ENCODE data around the gene MBTD1. TPM values are rescaled to one million over a fixed set of nuclear protein-coding genes. Genes with fewer than 3 reads are reported as not detected.
A peak's percentile ranks its signal among the peaks of the same experiment; 100 is the strongest.

Gene MBTD1
- total and polyA plus RNA-seq, 10 of the 15 experiments (the other 5 are each of a cell fraction or from before 2014, with no cell fraction given) = 1.3 to 16.7 (median 9.5) TPM

DNA sequence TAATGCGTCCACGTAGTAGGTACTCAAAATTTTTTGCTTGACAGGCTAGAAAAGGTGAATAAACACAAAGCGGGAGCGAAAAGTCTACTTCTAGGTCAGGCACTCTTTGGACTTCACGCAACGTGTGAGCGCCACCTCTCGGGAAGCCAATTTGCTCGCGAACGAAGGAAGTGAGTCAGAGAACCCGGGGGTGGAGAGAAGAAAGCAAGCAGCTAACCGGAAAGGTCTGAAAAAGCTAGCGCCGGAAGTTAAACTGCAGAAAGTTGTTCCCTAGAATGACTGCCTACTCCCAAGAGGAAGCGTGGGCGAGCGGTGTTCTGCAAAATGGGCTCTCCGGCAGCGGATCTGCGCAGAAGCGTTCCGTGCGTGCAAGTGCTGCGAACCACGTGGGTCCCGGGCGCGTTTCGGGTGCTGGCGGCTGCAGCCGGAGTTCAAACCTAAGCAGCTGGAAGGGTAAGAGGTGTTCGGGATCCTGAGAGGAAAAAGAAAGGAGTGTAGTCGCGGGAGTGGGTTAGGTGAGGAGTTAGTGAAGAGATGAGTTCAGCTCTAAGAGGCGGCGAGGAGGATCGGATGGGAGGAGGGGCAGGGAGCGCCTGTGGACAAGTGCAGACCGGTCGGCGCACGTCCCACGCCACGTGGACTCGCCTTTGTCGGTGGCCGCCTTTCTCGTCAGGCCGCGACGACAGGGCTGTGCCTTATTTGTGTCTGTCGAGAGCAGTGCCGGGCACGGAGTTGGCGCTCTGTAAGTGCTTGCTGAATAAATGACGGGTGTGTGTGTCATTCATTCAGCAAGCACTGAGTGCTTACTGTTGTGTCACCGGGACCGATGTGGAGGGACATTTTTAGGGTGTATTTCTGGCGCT is 106.4 kb downstream of the MBTD1 start, which contains the start of gene NME1 (continued):
- peak; percentile 39; the same call in 1 of the 2 replicates for TF ChIP-seq BMI1 (IDR thresholded peaks at IDR 0.05; ENCODE audit: borderline replicate concordance)
- no peak for TF ChIP-seq YBX1 (IDR thresholded peaks at IDR 0.05)
- TF ChIP-seq FOXK2 (IDR thresholded peaks at IDR 0.05) = peak; percentile 85
- peak; percentile 86 for TF ChIP-seq PAX5 (IDR thresholded peaks at IDR 0.05; ENCODE audit: borderline replicate concordance, low read depth, low read length)
- TF ChIP-seq IRF3 (IDR thresholded peaks at IDR 0.05) = peak; percentile 65; the same call in 1 of the 2 replicates
- peak; percentile 95 for TF ChIP-seq RELB (IDR thresholded peaks at IDR 0.05; ENCODE audit: low read depth)
- peak; percentile 90 for TF ChIP-seq POLR2A (IDR thresholded peaks at IDR 0.05; ENCODE audit: low read depth, low read length)
- peak; percentile 97 for TF ChIP-seq RAD21 (IDR thresholded peaks at IDR 0.05; ENCODE audit: insufficient read depth, low read depth, low read length)
- TF ChIP-seq MAX (IDR thresholded peaks at IDR 0.05; ENCODE audit: low read depth, low read length) = peak; percentile 99
- TF ChIP-seq, protein P1, sequence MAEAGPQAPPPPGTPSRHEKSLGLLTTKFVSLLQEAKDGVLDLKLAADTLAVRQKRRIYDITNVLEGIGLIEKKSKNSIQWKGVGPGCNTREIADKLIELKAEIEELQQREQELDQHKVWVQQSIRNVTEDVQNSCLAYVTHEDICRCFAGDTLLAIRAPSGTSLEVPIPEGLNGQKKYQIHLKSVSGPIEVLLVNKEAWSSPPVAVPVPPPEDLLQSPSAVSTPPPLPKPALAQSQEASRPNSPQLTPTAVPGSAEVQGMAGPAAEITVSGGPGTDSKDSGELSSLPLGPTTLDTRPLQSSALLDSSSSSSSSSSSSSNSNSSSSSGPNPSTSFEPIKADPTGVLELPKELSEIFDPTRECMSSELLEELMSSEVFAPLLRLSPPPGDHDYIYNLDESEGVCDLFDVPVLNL (IDR thresholded peaks at IDR 0.05; ENCODE audit: low read depth, low read length) = peak; percentile 62; the same call in 1 of the 2 replicates
- TF ChIP-seq, protein P2, sequence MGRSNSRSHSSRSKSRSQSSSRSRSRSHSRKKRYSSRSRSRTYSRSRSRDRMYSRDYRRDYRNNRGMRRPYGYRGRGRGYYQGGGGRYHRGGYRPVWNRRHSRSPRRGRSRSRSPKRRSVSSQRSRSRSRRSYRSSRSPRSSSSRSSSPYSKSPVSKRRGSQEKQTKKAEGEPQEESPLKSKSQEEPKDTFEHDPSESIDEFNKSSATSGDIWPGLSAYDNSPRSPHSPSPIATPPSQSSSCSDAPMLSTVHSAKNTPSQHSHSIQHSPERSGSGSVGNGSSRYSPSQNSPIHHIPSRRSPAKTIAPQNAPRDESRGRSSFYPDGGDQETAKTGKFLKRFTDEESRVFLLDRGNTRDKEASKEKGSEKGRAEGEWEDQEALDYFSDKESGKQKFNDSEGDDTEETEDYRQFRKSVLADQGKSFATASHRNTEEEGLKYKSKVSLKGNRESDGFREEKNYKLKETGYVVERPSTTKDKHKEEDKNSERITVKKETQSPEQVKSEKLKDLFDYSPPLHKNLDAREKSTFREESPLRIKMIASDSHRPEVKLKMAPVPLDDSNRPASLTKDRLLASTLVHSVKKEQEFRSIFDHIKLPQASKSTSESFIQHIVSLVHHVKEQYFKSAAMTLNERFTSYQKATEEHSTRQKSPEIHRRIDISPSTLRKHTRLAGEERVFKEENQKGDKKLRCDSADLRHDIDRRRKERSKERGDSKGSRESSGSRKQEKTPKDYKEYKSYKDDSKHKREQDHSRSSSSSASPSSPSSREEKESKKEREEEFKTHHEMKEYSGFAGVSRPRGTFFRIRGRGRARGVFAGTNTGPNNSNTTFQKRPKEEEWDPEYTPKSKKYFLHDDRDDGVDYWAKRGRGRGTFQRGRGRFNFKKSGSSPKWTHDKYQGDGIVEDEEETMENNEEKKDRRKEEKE (IDR thresholded peaks at IDR 0.05) = no peak
- TF ChIP-seq SMAD1 (IDR thresholded peaks at IDR 0.05; ENCODE audit: low read depth, partially characterized antibody) = no peak
- no peak for TF ChIP-seq HDAC2 (IDR thresholded peaks at IDR 0.05)
- peak; percentile 92 for TF ChIP-seq CREM (IDR thresholded peaks at IDR 0.05; ENCODE audit: low read depth)
- TF ChIP-seq RFX5 (IDR thresholded peaks at IDR 0.05; ENCODE audit: low read depth, low read length) = no peak
- peak; percentile 88 for TF ChIP-seq KLF5 (IDR thresholded peaks at IDR 0.05; ENCODE audit: partially characterized antibody)
- no peak for TF ChIP-seq BRCA1 (IDR thresholded peaks at IDR 0.05; ENCODE audit: low read depth, low read length)
- TF ChIP-seq, protein P3, sequence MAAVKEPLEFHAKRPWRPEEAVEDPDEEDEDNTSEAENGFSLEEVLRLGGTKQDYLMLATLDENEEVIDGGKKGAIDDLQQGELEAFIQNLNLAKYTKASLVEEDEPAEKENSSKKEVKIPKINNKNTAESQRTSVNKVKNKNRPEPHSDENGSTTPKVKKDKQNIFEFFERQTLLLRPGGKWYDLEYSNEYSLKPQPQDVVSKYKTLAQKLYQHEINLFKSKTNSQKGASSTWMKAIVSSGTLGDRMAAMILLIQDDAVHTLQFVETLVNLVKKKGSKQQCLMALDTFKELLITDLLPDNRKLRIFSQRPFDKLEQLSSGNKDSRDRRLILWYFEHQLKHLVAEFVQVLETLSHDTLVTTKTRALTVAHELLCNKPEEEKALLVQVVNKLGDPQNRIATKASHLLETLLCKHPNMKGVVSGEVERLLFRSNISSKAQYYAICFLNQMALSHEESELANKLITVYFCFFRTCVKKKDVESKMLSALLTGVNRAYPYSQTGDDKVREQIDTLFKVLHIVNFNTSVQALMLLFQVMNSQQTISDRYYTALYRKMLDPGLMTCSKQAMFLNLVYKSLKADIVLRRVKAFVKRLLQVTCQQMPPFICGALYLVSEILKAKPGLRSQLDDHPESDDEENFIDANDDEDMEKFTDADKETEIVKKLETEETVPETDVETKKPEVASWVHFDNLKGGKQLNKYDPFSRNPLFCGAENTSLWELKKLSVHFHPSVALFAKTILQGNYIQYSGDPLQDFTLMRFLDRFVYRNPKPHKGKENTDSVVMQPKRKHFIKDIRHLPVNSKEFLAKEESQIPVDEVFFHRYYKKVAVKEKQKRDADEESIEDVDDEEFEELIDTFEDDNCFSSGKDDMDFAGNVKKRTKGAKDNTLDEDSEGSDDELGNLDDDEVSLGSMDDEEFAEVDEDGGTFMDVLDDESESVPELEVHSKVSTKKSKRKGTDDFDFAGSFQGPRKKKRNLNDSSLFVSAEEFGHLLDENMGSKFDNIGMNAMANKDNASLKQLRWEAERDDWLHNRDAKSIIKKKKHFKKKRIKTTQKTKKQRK (IDR thresholded peaks at IDR 0.05; ENCODE audit: low read depth, low read length) = peak; percentile 48; the same call in 1 of the 2 replicates

Data from GM12878 (cell line).